GM12801 (cell line): Measurements from ENCODE around the gene FOXP1.

Experiments
- TF ChIP-seq, protein P1 (sequence below): IDR thresholded peaks from one replicate; pipeline ENCODE4 v1.5.1; 2011; ENCODE audit warnings: control low read depth; ENCODE audit not compliant: insufficient read length; ENCODE audit errors: extremely low read depth

Gene FOXP1

DNA sequence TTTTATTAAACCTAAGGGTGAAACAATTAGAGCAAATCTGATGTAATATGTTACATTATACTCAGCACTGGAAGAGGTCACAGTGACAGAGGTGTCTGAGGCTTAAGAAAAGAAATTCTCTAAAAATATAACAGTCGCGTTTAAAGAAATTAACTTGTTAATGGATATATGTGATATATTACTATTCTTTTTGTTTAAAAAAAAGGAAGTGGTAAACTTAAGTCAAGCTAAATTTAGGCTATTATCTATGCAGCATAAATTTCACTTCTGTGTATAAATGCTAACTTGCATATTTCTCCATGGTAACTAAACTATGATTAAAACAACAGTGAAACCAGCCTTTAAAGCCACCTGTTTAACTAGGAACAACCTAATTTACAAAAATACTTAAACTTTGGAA is 191.3 kb downstream of the FOXP1 start:
- TF ChIP-seq, protein P1, sequence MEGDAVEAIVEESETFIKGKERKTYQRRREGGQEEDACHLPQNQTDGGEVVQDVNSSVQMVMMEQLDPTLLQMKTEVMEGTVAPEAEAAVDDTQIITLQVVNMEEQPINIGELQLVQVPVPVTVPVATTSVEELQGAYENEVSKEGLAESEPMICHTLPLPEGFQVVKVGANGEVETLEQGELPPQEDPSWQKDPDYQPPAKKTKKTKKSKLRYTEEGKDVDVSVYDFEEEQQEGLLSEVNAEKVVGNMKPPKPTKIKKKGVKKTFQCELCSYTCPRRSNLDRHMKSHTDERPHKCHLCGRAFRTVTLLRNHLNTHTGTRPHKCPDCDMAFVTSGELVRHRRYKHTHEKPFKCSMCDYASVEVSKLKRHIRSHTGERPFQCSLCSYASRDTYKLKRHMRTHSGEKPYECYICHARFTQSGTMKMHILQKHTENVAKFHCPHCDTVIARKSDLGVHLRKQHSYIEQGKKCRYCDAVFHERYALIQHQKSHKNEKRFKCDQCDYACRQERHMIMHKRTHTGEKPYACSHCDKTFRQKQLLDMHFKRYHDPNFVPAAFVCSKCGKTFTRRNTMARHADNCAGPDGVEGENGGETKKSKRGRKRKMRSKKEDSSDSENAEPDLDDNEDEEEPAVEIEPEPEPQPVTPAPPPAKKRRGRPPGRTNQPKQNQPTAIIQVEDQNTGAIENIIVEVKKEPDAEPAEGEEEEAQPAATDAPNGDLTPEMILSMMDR, result no peak

DNA sequence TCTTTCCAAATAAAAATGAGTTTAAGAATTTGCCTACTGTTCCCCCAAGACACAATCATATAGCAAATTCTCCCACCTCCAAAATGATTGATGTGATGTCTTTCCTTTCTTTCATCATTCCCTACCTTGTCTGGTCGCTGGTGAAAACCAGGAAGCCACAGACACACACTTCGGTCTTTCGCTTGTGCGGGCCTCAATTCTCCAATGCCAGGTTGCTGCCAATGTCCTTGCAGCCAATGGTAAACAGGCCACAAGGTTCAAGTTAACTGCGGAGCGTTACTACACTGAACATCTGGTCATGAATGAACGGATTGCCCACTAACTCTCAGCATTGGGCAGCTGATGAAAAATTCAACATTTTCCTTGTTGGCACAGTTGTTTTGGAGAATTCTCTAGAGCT is 192.2 kb downstream of the FOXP1 start:
- TF ChIP-seq, protein P1, result no peak

DNA sequence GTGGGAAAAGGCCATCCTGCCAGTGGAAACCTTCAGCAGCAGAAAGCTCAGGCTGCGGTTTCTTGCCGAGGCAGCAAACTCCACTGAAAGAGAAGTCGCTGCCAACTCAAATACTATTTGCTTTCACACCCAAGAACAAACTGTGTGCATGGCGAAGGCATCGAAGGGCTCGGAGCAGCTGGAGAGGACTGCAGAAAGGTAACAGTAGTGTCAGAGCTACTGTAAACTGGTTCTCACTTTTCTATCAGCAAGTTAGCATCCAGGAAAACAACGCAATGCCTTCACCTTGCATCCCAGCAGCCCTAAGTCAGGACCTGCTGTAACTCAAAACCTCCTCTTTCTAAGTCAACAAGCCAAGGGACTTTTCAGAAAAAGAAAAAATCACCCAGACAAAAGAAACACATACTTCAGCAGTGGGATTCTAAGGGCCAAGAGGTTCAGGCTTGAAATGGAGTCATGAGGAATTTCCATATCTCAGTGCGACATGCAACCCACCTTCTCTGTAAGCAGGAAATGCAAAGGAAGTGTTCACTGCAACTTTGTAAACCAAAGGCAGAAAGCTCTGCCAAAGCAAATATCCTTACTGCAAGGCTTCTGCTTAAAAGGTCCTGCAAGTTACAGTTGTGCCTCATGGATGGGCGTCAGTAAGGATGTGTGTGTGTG is 193.5 kb downstream of the FOXP1 start:
- TF ChIP-seq, protein P1, result no peak

DNA sequence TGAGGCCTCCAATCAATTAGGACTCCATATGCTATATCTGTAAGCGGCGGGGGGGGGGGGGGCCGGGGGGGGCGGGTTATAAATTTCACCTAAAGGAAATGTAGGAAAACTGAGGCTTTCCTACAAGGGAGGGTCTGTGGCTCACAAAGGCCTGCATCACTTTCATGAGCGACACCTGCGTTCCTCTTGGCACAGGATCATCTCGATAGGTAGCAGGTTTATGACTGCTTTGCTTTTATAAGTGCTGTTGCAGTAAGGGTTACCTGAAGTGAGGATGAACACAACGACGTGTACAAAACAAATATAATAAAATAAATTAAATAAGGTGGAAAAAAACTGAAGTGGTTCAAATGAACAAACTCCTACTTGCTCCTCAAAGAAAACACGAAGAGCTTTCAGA is 194.3 kb downstream of the FOXP1 start:
- TF ChIP-seq, protein P1, result no peak

DNA sequence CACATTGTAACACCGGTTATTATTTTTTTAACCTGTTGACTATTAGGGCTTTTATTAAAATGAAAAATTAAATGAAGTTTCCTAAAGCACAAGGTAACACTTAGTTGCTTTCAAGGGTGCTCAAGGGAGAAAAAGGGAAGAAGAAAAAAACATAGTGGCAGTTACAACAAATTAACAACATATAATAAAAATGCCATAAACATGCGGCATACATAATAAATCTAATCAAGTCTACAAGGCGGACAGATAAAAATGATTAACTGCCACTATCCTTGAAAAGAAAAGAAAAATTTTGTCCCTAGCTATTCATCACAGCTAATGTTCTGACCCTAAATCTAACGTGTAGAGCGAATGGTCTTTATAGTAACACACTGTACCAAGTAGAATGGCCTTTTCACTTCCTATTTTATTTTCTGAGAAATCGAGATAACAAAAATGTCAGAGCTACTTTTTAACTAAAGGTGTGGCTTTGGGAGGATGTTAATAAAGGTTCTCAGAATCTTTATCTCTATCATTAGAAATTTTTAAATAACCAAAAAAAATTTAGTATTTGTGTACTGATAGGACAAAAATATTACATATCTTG is 194.9 kb downstream of the FOXP1 start:
- TF ChIP-seq, protein P1, result no peak

DNA sequence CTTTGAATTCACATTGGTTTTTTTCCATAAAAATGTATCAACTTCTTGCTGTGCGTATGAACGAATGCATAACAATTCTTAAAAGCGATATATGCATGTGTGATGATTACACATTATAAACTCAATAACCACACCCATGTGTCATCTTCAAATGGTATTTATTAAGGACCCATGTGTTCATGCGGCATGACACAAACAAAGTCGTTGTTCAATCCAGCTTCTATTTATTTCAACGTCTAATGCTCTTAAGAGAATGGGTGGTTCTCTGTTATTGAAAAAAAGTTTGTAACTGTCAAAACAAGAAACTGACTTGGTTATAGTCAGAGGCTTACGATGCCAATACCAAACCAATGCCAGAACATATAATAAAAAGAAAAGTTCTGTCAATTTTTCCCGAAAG is 195.9 kb downstream of the FOXP1 start:
- TF ChIP-seq, protein P1, result no peak

DNA sequence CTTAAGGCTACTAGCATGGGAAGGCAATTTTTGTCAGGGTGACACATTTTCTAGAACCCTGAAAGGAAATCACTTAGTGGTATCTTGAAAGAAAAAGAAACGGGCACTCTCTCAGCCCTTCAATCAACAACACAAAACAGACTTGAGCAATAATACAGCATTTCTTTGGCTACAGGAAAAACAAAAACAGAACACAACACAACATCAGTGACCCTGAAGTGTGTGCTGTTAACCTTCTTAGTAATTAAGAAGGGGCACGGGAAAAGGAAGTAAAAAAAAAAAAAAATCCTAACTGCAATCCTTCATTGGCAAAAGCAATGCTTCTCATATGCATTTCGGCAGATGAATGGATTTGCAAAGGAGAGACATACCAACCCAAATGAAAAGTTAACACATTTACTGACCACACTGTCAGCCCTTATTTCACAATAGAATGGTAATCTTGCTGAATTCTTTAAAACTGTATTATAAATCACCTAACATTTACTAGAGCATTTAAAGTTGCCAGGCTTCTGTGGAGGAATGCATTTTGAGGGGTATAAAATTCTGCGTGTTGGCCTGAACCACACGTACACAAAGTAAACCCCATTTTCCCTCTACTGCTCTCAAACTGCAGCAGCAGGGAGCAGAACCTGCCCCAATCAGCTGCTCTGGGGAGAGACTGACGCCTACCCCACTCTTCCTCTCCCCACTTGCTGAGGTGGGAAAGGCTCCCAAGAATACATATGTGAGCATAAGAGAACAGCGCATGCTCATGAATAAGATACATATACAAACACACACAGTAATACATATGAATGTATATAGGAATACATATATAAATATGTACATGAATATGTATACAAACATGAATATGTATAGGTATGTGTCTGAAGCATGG is 198.5 kb downstream of the FOXP1 start:
- TF ChIP-seq, protein P1, result no peak
